ENCODE results near the gene TIMP2.

DNA sequence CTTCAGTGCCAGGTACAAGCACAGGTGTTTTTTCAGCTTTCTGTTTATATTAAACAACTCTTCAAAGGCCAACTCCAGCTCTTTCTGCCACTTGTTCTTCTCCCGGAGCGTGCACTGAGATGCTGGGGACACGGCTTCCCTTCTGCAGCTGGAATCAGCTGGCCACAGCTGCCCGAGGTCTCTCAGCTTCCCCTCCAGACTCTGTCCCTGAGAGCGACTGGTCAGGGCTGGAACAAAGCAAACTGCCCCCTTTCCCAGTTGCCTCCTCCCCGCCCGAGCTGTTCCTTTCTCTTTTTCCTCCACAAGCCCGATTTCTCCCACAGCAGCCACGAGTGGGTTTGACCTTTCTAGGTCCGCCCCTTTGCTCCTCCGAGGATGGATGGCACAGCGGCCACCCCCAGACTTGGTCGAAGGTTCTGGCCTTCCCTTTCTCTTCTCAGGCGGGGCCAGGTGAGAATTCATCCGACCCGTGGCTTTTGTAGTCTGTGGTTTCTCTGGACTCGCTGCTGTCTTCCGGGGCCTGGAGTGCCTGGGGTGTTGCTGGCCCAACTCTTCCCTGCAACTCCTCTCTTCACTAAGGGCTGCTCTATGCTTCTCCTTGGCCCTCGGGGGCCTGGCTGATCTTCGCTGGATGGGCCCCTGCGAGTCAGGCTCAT lies 33.7 kb downstream of the TIMP2 start:
- TF ChIP-seq, protein P1, sequence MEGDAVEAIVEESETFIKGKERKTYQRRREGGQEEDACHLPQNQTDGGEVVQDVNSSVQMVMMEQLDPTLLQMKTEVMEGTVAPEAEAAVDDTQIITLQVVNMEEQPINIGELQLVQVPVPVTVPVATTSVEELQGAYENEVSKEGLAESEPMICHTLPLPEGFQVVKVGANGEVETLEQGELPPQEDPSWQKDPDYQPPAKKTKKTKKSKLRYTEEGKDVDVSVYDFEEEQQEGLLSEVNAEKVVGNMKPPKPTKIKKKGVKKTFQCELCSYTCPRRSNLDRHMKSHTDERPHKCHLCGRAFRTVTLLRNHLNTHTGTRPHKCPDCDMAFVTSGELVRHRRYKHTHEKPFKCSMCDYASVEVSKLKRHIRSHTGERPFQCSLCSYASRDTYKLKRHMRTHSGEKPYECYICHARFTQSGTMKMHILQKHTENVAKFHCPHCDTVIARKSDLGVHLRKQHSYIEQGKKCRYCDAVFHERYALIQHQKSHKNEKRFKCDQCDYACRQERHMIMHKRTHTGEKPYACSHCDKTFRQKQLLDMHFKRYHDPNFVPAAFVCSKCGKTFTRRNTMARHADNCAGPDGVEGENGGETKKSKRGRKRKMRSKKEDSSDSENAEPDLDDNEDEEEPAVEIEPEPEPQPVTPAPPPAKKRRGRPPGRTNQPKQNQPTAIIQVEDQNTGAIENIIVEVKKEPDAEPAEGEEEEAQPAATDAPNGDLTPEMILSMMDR (IDR thresholded peaks at IDR 0.05): no peak
- TF ChIP-seq POLR2A (IDR thresholded peaks at IDR 0.05): no peak
